Testis (tissue), 3 donors: Measurements from ENCODE around the gene NPAS2. TPM values are rescaled to one million over a fixed set of nuclear protein-coding genes. Genes with fewer than 3 reads are reported as not detected.

Experiments used
- DNase-seq: peaks from one replicate; pipeline ENCODE4 v3.0.0-alpha.2; 2019
- H3K27ac ChIP-seq, 2 donors: fragments of 200-600 bp; sonication (generic); one replicate each; pipeline ENCODE4 v1.5.1; 2019
- H3K27me3 ChIP-seq: fragments of 200-600 bp; sonication (generic); one replicate; pipeline ENCODE4 v1.5.1; 2019
- H3K36me3 ChIP-seq: fragments of 200-600 bp; sonication (generic); one replicate; pipeline ENCODE4 v1.5.1; 2017; ENCODE audit warnings: low read depth; ENCODE audit errors: missing control alignments
- H3K4me1 ChIP-seq: fragments of 200-600 bp; sonication (generic); one replicate; pipeline ENCODE4 v1.5.1; 2019
- H3K4me3 ChIP-seq, 2 donors: fragments of 200-600 bp; sonication (generic); one replicate each; pipeline ENCODE4 v1.5.1; 2017 to 2019
- H3K9me3 ChIP-seq: fragments of 200-600 bp; sonication (generic); one replicate; pipeline ENCODE4 v1.5.1; 2017
- POLR2A ChIP-seq: fragments of 450-650 bp; IDR thresholded peaks from one replicate; pipeline ENCODE4 v1.6.1; 2017; ENCODE audit warnings: antibody characterized with exemption, mild to moderate bottlenecking, moderate library complexity
- WGBS, 2 donors: methylation state at CpG; one replicate each; pipeline ENCODE4 v1.1.5; 2018; 5-methylcytosine and 5-hydroxymethylcytosine counted together
- intact Hi-C: fragments of 100-400 bp; cut with DNase I; formaldehyde crosslinking; loops from one replicate; pipeline ENCODE4 v1.15.1; 2023; ENCODE audit warnings: low total_unique reads
- polyA plus RNA-seq: library from polyadenylated mRNA; stranded (reverse); fragments of 350-450 nt; fragmentation: Illumina TruSeq; extraction: RNeasy Lipid Tissue Mini Kit (QIAGEN cat#74804); gene quantifications from one replicate; pipeline ENCODE4 v1.2.3, GENCODE V29; 2014; ENCODE audit warnings: low read depth, low replicate concordance; ENCODE audit not compliant: insufficient read depth
- total RNA-seq, 2 donors: library from RNA; depleted of rRNA; stranded (reverse); fragments of >200 nt; gene quantifications; one replicate each; pipeline ENCODE4 v1.2.3, GENCODE V29; 2016
- TF ChIP-seq, protein P1 (sequence below), 3 experiments: fragments of 450-650 bp in 2 of 3; fragments of 200-600 bp in 1 of 3; sonication (generic) in 1 of 3; IDR thresholded peaks; one replicate each; pipeline ENCODE4 v1.5.1; 2016 to 2019; ENCODE audit warnings: antibody characterized with exemption in 3 of 3, mild to moderate bottlenecking in 2 of 3, moderate library complexity in 1 of 3

Gene NPAS2
- total and polyA plus RNA-seq, 3 donors from 2014 or later, result 20.4 to 64.2 (median 46.7) TPM

DNA sequence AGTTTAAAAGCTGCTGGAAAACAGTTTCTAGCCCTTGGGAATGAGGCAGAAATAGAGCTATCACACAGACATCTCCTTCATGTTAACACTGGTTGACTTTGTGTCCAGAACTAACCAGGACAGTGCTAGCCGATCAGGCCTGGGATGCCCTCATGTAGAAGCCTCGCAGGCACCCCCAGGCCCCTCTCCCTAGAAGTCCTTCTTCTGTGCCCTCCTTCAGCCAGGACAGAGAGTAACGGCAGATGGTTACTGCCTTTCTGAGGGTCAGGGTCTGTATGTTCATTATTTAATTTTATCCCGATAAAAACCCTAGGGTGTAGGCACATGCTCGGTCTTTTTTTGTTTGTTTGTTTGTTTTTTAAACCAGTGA lies 171.4 kb downstream of the NPAS2 start:
- DNase-seq, result no peak
- TF ChIP-seq, protein P1, sequence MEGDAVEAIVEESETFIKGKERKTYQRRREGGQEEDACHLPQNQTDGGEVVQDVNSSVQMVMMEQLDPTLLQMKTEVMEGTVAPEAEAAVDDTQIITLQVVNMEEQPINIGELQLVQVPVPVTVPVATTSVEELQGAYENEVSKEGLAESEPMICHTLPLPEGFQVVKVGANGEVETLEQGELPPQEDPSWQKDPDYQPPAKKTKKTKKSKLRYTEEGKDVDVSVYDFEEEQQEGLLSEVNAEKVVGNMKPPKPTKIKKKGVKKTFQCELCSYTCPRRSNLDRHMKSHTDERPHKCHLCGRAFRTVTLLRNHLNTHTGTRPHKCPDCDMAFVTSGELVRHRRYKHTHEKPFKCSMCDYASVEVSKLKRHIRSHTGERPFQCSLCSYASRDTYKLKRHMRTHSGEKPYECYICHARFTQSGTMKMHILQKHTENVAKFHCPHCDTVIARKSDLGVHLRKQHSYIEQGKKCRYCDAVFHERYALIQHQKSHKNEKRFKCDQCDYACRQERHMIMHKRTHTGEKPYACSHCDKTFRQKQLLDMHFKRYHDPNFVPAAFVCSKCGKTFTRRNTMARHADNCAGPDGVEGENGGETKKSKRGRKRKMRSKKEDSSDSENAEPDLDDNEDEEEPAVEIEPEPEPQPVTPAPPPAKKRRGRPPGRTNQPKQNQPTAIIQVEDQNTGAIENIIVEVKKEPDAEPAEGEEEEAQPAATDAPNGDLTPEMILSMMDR (IDR thresholded peaks at IDR 0.05), result no peak
- TF ChIP-seq POLR2A, result no peak
- intact Hi-C loops, result no loop called here
- WGBS, 2 donors, result 88 to 95% methylated on average over 5 of the region's 5 CpGs
- Histone ChIP-seq H3K36me3 (no peaks in the 10 kb centered on the region), H3K4me3 (no peak overlapping the region), H3K4me1 (no peaks in the 10 kb centered on the region), H3K9me3 (no peaks in the 10 kb centered on the region), H3K27me3 (no peaks in the 10 kb centered on the region), H3K27ac (no peak overlapping the region)

DNA sequence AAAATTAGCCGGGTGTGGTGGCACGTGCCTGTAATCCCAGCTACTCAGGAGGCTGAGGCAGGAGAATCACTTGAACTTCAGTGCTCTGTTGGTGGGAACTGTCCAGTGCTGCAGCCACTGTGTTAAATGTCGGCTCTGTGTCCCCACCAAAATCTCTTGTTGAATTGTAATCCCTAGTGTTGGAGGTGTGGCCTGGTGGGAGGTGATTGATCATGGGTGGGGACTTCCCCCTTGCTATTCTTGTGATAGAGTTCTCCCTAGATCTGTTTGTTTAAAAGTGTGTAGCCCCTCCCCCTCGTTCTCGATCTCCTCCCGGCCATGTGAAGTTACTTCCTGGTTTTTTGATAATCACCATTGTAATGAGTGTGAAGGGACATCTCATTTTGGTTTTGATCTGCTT lies 172.3 kb downstream of the NPAS2 start:
- no peak for DNase-seq
- Histone ChIP-seq H3K27me3 (no peaks in the 10 kb centered on the region), H3K9me3 (no peaks in the 10 kb centered on the region), H3K4me1 (no peaks in the 10 kb centered on the region), H3K4me3 (no peak overlapping the region), H3K36me3 (no peaks in the 10 kb centered on the region), H3K27ac (no peak overlapping the region)
- 87% methylated on average over 6 of the region's 6 CpGs for WGBS, 2 donors
- intact Hi-C loops, result no loop called here
- TF ChIP-seq, protein P1 (IDR thresholded peaks at IDR 0.05), result no peak
- TF ChIP-seq POLR2A, result no peak

DNA sequence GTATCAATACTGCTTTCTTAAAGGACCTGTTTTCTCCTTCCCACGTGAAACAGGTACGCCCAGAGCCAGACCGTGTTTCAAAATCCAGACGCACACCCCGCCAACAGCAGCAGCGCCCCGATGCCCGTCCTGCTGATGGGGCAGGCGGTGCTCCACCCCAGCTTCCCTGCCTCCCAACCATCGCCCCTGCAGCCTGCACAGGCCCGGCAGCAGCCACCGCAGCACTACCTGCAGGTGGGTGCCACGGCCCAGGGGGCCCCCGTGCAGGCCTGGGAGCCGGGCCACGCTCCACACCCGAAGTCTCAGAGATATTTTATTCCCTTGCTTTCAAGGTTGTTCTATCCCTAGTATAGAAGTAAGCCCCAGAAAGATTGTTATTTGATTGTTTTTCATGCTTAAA lies 173.4 kb downstream of the NPAS2 start:
- Histone ChIP-seq H3K9me3 (no peaks in the 10 kb centered on the region), H3K4me1 (no peaks in the 10 kb centered on the region), H3K4me3 (no peak overlapping the region), H3K36me3 (no peaks in the 10 kb centered on the region), H3K27me3 (no peaks in the 10 kb centered on the region), H3K27ac (no peak overlapping the region)
- intact Hi-C loops, result no loop called here
- 92 to 93% methylated on average over 17 of the region's 17 CpGs for WGBS, 2 donors
- no peak for DNase-seq
- TF ChIP-seq POLR2A, result no peak
- TF ChIP-seq, protein P1 (IDR thresholded peaks at IDR 0.05), result no peak

DNA sequence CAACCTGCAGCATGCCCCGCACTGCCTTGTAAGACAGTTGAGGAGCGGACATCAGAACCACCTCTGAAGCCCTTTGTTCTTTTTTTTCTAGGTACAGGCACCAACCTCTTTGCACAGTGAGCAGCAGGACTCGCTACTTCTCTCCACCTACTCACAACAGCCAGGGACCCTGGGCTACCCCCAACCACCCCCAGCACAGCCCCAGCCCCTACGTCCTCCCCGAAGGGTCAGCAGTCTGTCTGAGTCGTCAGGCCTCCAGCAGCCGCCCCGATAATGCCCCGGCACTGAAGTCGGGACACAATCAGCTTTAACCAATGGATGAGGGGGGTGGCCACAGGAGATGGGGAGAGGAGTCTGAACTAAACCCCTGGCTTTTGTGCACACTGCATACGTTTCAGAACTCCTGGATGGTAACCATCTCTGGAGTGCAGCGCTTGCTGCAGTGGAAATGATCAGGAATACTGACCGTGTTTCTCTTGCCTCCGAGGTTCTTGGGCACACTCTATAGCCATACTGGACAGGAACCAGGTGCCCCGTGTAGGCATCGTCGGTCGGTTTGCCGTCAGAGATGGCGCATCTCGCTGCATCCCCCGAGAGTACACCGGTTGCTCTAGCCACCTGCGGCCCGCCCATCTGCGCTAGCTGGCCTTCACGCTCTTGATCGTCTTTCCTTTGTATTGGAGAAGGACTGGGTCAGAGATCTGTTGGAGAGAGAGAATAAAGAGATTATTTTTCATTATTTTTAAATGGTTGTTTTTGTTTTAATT lies 175.6 kb downstream of the NPAS2 start:
- no peaks in the 10 kb centered on the region for H3K9me3 ChIP-seq
- TF ChIP-seq POLR2A, result no peak
- TF ChIP-seq, protein P1 (IDR thresholded peaks at IDR 0.05), result no peak
- no peaks in the 10 kb centered on the region for H3K36me3 ChIP-seq
- H3K4me3 ChIP-seq, result no peak overlapping the region
- H3K27ac ChIP-seq, result no peak overlapping the region
- intact Hi-C loops, result no loop called here
- WGBS, 2 donors, result 92 to 95% methylated on average over 28 of the region's 28 CpGs
- no peaks in the 10 kb centered on the region for H3K4me1 ChIP-seq
- DNase-seq, result no peak
- H3K27me3 ChIP-seq, result no peaks in the 10 kb centered on the region
